HG02571 (cell line): Measurements from ENCODE around the gene DIPK1B.
"Not testable (repeated sequence)": the region's sequence is repeated elsewhere in the genome, so short reads cannot be mapped to it uniquely, and the experiment has no call there.

Source experiments
- ATAC-seq: cut with Tn5 transposase; IDR thresholded peaks from one replicate; pipeline ENCODE4 v1.9.1; 2021; ENCODE audit warnings: mild to moderate bottlenecking, moderate library complexity; ENCODE audit not compliant: unreplicated experiment

DIPK1B gene

DNA sequence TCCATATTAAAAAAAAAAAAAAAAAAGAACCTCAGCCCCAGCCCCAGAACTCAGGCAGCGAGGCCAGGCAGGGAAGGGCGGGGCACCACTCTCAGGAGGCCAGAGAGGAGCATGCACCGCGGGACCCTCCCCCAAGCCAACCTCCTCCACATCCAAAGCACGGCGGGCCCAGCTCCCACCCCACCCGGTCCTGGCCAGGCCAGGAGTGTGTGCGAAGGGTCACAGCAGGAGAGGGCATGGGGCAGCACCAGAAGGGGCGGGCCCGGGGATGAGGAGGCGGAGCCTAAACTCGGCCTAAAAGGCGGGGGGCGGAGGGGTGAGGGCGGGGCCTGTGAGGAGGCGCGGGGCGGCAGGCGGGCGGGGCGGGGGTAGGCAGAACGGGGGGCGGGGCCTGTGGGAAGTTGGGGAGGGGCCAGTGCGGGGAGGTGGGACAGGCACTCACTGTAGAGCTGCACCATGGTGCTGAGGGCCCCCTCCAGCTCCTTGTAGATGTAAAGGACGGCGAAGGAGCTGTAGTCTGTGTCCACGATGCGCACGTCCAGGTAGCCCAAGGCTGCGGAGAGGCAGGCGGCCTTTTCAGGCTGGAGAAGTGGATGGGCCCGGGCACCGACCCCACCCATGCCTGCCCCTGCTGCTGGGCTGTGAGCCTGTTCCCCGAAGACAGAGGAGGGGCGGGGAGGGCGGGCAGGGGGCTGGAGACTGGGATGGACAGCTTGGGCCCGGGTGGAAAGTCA, 50.7 kb downstream of the DIPK1B start:
- no peak for ATAC-seq

DNA sequence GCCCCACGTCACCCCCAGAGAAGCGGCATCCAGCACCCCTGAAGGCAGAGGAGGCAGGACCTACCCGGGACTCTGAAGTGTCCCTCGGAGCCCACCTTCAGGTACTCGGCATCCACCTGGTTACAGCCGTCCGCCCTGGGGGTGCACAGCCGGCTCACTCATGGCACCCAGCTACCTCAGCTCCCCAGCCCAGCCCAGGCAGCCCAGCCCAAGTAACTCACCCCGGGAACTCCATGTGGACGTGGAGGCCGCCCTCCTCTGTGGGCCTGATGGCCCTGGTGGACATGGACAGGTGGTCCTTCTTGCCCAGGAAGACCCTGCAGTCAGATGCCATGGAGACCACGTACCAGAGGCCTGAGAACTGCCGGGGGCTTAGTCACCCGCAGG, 51.3 kb downstream of the DIPK1B start:
- no peak for ATAC-seq

DNA sequence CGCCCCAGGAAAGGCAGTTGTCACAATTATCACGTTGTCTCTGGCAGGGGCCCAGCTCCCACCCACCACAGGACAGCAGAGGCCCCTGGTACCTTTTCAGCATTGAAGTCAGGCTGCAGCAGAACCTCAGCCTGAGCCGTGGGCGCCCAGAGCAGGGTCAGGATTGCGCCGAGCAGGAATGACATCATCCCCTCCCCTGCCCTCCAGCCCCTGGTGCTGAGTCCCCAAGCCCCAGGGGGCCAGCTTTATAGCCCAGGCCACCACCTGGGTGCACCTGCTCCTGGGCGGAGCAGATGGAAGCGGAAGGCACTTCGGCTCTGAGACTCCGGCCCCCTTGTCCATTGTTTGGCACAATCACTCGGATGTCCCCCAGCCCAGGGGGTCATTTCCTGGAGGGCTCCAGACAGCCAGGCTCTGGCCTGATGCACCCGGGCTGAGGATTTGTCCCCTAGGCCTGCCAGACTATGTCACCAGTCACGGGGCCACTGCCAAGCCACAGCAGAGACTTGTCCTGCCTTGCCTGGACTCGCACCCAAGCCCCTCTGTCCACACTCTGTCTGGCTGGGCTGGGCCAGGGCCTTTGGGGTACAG, 52.0 kb downstream of the DIPK1B start, which contains the start of gene LCN15:
LCN15 (minus strand) TSS at position 218 of the 591 bp plus-strand sequence; CDS start at position 188, 30 bp downstream.
- ATAC-seq, result no peak

DNA sequence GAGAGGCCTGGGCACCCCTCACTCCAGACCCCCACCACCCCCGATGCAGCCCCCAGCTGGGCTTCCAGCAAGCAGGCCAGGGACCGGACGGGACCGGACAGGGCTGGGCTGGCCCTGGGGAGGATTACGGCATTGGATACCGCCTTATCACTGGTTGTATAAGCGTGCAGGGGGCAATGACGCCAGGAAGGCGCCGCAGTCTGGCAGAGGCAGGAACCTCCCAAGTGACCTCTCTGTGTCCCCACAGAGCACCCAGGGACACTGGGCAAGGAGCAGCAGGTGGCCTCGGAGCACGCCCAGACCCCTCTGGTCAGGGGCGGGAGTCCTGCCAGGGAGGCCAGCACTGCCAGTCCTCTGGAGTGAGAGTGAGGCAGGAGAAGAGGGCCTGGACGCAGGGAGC, 52.7 kb downstream of the DIPK1B start:
- ATAC-seq, result no peak

DNA sequence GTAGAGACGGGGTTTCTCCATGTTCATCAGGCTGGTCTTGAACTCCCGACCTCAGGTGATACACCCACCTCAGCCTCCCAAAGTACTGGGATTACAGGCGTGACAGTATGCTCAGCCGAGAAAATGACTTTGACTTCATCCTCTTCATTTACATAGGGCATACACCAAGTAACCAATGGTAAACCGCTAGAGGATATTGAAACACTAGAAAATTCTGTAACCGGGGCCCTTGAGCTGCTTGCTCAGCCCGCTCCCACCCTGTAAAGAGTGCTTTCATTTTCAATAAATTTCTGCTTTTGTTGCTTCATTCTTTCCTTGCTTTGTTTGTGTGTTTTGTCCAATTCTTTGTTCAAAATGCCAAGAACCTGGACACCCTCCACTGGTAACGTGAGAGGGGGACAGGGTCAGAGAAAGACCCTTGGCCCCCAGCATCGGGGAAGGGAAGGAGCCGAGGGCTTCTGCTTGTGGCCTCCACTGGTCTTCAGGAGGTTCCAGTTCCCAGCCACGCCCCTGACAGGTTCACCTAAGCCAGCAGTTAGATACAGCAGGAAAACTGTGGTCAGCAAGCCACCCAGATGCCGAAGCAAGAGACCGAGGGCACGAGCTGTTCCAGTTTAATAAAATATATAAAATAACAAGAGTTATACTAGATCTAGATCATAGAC, 53.5 kb downstream of the DIPK1B start:
- not testable (repeated sequence) for ATAC-seq

DNA sequence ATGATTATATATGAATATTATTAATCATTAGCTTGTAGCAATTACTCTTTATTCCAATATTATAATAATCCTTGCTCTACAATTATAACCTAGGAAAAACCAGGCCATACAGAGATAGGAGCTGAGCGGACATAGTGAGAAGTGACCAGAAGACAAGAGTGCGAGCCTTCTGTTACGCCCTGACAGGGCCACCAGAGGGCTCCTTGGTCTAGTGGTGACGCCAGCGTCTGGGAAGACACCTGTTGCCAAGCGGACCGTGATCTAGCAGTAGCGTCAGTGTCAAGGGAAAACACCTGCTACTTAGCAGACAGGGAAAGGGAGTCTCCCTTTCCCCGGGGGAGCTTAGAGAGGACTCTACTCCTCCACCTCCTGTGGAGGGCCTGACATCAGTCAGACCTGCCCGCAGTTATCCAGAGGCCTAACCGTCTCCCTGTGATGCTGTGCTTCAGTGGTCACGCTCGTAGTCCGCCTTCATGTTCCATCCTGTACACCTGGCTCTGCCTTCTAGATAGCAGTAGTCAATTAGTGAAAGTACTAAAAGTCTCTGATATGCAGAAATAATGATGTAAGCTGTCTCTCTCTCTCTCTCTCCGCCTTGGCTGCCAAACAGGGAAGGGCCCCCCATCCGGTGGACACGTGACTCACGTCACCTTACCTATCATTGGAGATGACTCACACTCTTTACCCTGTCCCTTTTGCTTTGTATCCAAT, 54.2 kb downstream of the DIPK1B start:
- ATAC-seq, result not testable (repeated sequence)

DNA sequence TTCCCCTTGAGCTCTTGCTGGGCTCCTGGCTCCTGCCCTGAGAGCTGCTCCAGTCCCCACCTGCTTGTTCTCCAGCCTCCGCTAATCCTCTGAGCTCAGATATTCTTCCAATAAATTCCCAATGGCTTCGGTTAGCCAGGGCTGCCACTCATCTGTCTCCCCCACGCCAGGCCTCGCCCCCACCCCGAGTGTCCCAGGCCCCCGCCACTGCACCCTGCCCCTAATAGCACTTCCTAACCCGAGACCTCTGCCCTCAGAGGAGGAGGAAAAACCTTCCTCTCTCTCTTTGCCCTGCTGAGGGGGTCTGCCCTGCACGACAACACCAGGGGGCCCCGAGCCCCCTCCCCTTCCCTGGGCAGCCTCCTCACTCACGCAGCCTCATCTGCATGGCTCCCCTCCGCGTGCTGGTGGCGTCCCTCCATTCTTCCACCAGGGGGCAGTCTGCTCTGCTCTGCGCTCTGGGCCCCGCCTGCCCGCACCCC, 57.4 kb downstream of the DIPK1B start:
- no peak for ATAC-seq

DNA sequence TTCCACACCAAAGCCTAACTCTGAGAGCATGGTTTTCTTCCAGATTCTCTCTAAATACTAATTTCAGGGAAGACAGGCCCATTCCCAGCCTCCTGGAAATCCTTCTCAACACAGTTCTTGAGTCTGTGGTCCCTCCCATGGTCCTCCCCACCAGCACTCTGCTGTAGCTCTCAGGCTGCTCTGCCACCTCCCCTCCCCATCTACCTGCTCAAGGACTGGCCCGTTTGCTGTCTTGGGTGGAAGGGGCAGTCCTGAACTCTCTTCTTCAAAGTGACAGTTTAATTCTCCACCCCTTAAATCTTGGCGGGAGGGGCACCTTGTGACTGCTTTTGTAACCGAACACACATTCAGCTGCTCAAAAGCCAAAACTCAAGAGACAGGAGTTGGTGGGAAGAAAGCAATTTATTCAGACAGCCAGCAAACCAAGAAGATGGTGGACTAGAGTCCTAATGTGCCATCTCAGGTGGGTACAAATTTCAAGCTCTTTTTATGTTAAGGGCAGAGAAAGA, 59.6 kb downstream of the DIPK1B start:
- no peak for ATAC-seq

DNA sequence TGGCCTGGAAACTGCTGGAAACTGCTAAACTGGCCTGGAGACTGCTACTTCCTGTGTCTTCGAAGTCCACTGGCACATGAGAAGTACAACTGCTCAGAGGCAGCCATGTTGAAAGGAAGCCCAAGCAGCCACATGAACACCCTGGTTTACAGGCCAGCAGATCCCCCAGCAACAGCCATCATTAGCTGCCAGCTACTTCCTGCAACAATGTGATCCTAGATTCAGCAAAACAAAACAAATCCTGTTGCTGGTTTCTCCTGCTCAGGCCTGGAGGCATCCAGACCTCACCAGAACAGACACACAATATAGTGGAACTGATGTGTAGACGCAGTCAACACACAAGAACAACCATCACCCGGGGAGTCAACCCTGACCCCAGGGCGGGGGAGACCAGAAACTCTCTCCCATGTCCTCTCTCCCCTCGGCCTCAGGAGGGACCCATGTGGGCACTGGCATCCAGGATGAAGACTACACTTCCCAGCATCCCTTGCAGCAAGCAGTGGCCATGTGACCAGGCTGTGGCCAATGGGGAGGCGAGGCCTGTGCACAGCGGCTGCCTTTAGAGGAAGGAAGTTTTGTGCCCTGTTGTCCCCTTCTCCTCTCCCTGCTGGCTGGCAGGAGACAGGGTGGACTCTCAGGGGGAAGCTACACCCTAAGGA, 61.1 kb downstream of the DIPK1B start:
- ATAC-seq, result no peak
